Mucosa of descending colon (tissue), 3 donors: ENCODE measurements around the gene FTO. TPM values are rescaled to one million over a fixed set of nuclear protein-coding genes. Genes with fewer than 3 reads are reported as not detected.
A peak's percentile ranks its signal among the peaks of the same experiment; 100 is the strongest.

ENCODE experiments used
- ATAC-seq: fragments of 200-7000 bp; cut with Tn5 transposase; one replicate; pipeline ENCODE4 v1.9.1; 2020; ENCODE audit warnings: mild to moderate bottlenecking, moderate library complexity
- DNase-seq, 3 donors: peaks; one replicate each; pipeline ENCODE4 v3.0.0-alpha.2; 2020
- H3K36me3 ChIP-seq: fragments of 200-600 bp; one replicate; pipeline ENCODE4 v1.8.0; 2021; ENCODE audit warnings: low read depth, mild to moderate bottlenecking
- H3K4me1 ChIP-seq: fragments of 200-600 bp; one replicate; pipeline ENCODE4 v1.8.0; 2021; ENCODE audit warnings: low read depth, mild to moderate bottlenecking
- H3K4me3 ChIP-seq: fragments of 200-600 bp; one replicate; pipeline ENCODE4 v1.8.0; 2021; ENCODE audit warnings: mild to moderate bottlenecking
- H3K9me3 ChIP-seq: fragments of 200-600 bp; one replicate; pipeline ENCODE4 v1.8.0; 2021; ENCODE audit warnings: mild to moderate bottlenecking
- CTCF ChIP-seq: fragments of 200-600 bp; IDR thresholded peaks from one replicate; pipeline ENCODE4 v1.8.0; 2022; ENCODE audit warnings: antibody characterized with exemption, mild to moderate bottlenecking
- intact Hi-C, 2 donors: fragments of 100-400 bp; cut with DNase I in 1 of 2; cut with micrococcal nuclease in 1 of 2; formaldehyde crosslinking; loops; one replicate each; pipeline versions ENCODE4 v1.11.0 to v1.11.1; 2022; cut with DNase I, micrococcal nuclease
- total RNA-seq, 3 donors: library from RNA; stranded (reverse); fragmentation: NEBNext Ultra II Directional in 2 of 3; extraction: Animal tissue kit (Norgen Biotek cat#: 25700) in 2 of 3; gene quantifications; one replicate each; pipeline versions ENCODE4 v1.2.1 to v1.2.4, GENCODE V29; 2021 to 2023
- donor health status: DM: no; HTN: no; CAD: no; lungs with moderate emphysema.
- donor health status: DM: no; HTN: no; CAD: no.
- donor health status: DM: no; HTN: yes; CAD: no.

Gene FTO
- total RNA-seq, 3 donors from 2014 or later, result 38.0 to 81.7 (median 39.1) TPM

GRCh38 chr16:53984936-53985335, 281.0 kb downstream of the FTO start:
- no peaks in the 10 kb centered on the region for H3K9me3 ChIP-seq
- DNase-seq (no peak), ATAC-seq (no peak)
- peaks cover 2% of the 10 kb centered on the region for H3K4me1 ChIP-seq
- TF ChIP-seq CTCF, result no peak
- H3K4me3 ChIP-seq, result no peak overlapping the region
- no peaks in the 10 kb centered on the region for H3K36me3 ChIP-seq
- intact Hi-C loops, result no loop called here

- no peak for TF ChIP-seq CTCF
- no peaks in the 10 kb centered on the region for H3K36me3 ChIP-seq
- H3K9me3 ChIP-seq, result no peaks in the 10 kb centered on the region
- intact Hi-C loops, result no loop called here
- no peak for DNase-seq
- ATAC-seq, result no peak
- H3K4me1 ChIP-seq, result peaks cover 2% of the 10 kb centered on the region
- no peak overlapping the region for H3K4me3 ChIP-seq
These were observed 281.9 kb downstream of the FTO start for GRCh38 chr16:53985861-53986260.

DNA sequence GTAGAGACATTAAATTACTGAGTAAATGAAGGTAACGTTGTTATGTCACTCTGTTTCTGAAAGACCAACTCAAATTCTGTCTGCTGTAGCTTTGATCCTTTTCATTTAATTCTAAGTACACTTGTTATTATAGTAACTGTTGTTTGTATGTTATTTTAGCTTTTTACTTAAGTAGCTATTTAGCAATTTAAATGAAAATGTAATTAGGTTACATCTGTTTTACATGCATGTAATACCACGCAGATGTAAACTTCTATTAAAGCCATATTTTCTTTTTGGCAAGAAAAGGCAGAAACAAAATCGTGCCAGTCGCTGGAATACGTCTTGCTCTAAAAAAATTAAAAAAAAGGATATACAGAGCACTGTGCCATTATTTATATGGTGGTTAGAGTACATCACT, 282.8 kb downstream of the FTO start:
- ATAC-seq (no peak), DNase-seq (no peak)
- Histone ChIP-seq H3K4me1 (peaks cover 4% of the 10 kb centered on the region), H3K9me3 (no peaks in the 10 kb centered on the region), H3K4me3 (no peak overlapping the region), H3K36me3 (no peaks in the 10 kb centered on the region)
- intact Hi-C loops, result no loop called here
- TF ChIP-seq CTCF, result no peak

DNA sequence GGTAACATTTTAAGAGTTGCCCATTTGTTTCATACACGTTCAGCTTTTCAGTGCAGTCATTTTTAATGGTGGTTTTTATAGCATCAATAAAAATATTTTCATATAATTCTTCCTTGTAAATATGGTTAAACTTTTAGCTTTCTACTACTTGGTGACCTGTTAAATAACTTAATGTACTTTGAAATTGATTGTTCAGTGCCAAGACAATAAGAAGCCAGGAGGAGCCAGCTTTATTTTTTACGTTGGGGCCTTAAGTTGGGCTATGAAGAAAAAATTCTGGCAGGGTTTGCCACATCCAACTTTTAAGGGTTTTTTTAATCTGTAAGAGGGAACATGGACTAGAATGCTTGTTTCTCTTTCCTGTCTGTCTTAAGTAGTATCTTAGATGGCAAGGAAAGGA, 284.2 kb downstream of the FTO start:
- peak; percentile 14 for ATAC-seq
- H3K4me1 ChIP-seq, result peaks cover 4% of the 10 kb centered on the region
- TF ChIP-seq CTCF, result no peak
- no peaks in the 10 kb centered on the region for H3K9me3 ChIP-seq
- intact Hi-C loops, result no loop called here
- H3K4me3 ChIP-seq, result no peak overlapping the region
- no peaks in the 10 kb centered on the region for H3K36me3 ChIP-seq
- DNase-seq, result no peak

GRCh38 chr16:53989597-53989996, 285.6 kb downstream of the FTO start:
- no peak for ATAC-seq
- H3K4me3 ChIP-seq, result no peak overlapping the region
- intact Hi-C loops, result no loop called here
- peaks cover 4% of the 10 kb centered on the region for H3K4me1 ChIP-seq
- no peak for TF ChIP-seq CTCF
- H3K36me3 ChIP-seq, result no peaks in the 10 kb centered on the region
- DNase-seq, result no peak
- H3K9me3 ChIP-seq, result no peaks in the 10 kb centered on the region

GRCh38 chr16:53991754-53992378, 287.9 kb downstream of the FTO start:
- Histone ChIP-seq H3K36me3 (no peaks in the 10 kb centered on the region), H3K4me3 (no peak overlapping the region), H3K9me3 (no peaks in the 10 kb centered on the region), H3K4me1 (peaks cover 4% of the 10 kb centered on the region)
- TF ChIP-seq CTCF, result no peak
- intact Hi-C loops, result no loop called here
- ATAC-seq (peak; percentile 41), DNase-seq (no peak)
